Kidney epithelial cell (primary cell): ENCODE results near the gene FAM13A. TPM values are rescaled to one million over a fixed set of nuclear protein-coding genes. Genes with fewer than 3 reads are reported as not detected.
A peak's percentile ranks its signal among the peaks of the same experiment; 100 is the strongest.

Experiments
- DNase-seq: peaks from one replicate; pipeline ENCODE4 v3.0.0-alpha.2; 2010; ENCODE audit warnings: low read depth
- H3K27me3 ChIP-seq: 2 replicates; pipeline ENCODE4 v1.6.0; 2011; ENCODE audit warnings: low read length; ENCODE audit not compliant: control insufficient read depth, insufficient read depth
- H3K36me3 ChIP-seq: 2 replicates; pipeline ENCODE4 v1.5.1; 2011; ENCODE audit warnings: low read length; ENCODE audit not compliant: control insufficient read depth, insufficient read depth
- H3K4me3 ChIP-seq: 2 replicates; pipeline ENCODE4 v1.5.1; 2011; ENCODE audit warnings: low read depth, mild to moderate bottlenecking, control low read depth, low read length
- total RNA-seq: library from RNA; depleted of rRNA; stranded (reverse); fragments of >200 nt; gene quantifications from 2 replicates; pipeline ENCODE4 v1.2.3, GENCODE V29; 2015
- TF ChIP-seq, protein P1 (sequence below): IDR thresholded peaks from 2 replicates; pipeline ENCODE4 v1.5.1; 2011; ENCODE audit warnings: mild to moderate bottlenecking, moderate library complexity, low read length, control low read depth, inconsistent platforms; ENCODE audit not compliant: insufficient read depth, poor library complexity, severe bottlenecking

The FAM13A gene
- total RNA-seq, 1 donor from 2014 or later: 3.4 TPM

DNA sequence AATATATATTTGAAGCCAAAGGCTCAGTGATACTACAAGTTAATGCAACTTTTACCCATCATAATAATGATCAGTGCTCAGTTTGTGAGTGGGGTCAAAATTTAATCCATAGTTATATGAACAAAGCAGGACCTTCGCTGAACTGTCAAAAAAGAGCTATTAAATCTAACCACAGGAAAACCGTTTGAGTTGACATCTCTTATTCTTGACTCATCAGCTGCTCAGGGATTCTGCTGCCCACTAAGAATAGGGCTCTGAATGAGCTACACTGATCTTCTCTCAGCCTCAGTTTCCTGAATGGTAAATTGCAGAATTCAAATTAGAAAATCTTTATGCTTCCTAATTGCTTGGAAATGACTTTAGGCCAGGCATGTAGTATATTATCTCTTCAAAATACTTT, 314.4 kb downstream of the FAM13A start:
- Histone ChIP-seq H3K36me3 (no peaks in the 10 kb centered on the region), H3K27me3 (no peaks in the 10 kb centered on the region), H3K4me3 (no peak overlapping the region)
- TF ChIP-seq, protein P1, sequence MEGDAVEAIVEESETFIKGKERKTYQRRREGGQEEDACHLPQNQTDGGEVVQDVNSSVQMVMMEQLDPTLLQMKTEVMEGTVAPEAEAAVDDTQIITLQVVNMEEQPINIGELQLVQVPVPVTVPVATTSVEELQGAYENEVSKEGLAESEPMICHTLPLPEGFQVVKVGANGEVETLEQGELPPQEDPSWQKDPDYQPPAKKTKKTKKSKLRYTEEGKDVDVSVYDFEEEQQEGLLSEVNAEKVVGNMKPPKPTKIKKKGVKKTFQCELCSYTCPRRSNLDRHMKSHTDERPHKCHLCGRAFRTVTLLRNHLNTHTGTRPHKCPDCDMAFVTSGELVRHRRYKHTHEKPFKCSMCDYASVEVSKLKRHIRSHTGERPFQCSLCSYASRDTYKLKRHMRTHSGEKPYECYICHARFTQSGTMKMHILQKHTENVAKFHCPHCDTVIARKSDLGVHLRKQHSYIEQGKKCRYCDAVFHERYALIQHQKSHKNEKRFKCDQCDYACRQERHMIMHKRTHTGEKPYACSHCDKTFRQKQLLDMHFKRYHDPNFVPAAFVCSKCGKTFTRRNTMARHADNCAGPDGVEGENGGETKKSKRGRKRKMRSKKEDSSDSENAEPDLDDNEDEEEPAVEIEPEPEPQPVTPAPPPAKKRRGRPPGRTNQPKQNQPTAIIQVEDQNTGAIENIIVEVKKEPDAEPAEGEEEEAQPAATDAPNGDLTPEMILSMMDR: no peak
- DNase-seq: no peak

DNA sequence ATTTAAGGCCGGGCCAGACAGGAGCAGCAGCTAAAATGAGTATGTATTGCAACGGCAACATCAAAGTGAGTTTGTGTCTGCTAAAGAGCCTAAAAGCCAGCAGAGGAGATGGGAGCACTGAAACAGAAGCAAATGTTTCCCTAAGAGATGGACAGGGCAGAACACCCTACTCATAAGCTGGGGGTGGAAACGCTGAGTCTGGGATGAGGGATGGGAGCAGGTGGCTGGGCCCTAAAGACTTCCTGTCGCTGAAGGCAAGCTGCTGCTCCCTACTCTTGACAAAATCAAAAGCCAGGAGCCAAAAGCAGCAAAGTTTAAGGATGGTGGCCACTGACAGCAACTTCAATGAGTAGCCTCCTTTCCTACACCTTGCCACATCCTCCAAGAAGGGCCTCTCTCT, 318.8 kb downstream of the FAM13A start:
- no peaks in the 10 kb centered on the region for H3K27me3 ChIP-seq
- DNase-seq: no peak
- TF ChIP-seq, protein P1: no peak
- H3K36me3 ChIP-seq: no peaks in the 10 kb centered on the region
- no peak overlapping the region for H3K4me3 ChIP-seq

DNA sequence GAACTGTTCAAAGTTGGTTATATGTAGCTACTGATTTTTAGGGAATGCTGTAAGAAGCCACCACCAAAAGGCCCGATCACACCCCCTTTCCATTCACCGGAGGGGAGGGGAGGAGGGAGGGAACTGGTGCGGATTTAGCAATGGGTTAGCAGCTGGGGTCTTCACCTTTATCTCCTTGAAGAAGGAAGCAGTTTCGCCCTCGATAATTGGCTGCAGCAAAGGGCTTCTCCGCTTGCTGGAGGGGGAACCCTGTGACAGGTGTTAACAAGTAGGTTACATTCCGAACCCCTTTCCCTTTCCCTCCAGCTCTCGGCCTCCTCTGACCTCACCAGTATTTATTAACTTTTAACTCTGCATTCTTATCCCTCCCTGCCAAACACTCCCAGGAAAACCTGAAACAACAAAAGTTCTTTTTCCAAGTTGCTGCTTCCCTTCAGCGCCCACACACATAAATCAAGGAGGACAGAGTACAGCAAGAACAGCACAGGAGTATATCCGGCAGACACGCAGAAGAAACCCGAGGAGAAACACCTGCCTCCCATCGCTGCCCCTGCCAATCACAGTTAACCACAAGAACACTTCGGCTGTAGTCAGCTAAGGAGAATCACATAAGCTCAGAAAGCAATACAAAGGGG, 319.6 kb downstream of the FAM13A start:
- DNase-seq: peak; percentile 90
- H3K27me3 ChIP-seq: no peaks in the 10 kb centered on the region
- H3K4me3 ChIP-seq: peak overlapping the region; percentile 3
- TF ChIP-seq, protein P1: no peak
- no peaks in the 10 kb centered on the region for H3K36me3 ChIP-seq

DNA sequence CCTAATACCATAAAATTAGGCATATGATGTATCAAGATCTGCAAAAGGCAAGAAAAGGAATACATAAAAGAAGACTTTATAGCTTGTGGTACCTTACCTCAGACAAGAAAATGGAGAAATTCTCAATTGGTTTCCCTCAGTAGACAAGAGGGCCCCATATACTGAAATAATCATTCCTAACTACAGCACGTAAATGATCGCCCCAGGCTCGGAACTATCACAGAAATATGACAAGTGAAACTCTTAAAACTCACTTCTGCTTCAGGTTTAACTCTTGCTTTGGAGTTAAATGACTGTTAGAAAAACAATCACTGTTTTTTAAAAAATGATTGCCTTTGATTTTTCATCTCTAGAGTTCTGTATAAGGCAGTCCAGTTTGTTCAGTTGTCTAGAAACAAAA, 320.7 kb downstream of the FAM13A start:
- DNase-seq: no peak
- Histone ChIP-seq H3K27me3 (no peaks in the 10 kb centered on the region), H3K4me3 (no peak overlapping the region), H3K36me3 (no peaks in the 10 kb centered on the region)
- TF ChIP-seq, protein P1: no peak

DNA sequence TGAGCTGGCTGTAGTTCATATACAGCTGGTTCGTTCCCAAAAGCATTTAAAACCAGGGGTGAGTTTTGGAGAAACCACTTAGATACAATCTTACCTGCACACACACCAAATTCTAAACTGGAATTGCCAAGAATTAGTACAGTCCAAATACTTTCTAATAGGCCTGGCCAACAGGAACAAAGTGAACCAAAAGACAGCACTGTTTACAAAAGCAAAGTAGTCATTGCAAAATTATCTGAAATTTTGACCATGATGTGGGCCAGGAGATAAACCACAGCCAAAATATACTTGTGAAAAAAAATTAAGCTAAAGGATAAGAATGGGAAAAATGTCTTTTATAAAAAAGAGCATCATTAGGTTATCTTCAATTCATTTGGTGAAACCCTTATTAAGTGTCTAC, 321.4 kb downstream of the FAM13A start:
- Histone ChIP-seq H3K27me3 (no peaks in the 10 kb centered on the region), H3K36me3 (no peaks in the 10 kb centered on the region), H3K4me3 (no peak overlapping the region)
- TF ChIP-seq, protein P1: no peak
- DNase-seq: no peak

DNA sequence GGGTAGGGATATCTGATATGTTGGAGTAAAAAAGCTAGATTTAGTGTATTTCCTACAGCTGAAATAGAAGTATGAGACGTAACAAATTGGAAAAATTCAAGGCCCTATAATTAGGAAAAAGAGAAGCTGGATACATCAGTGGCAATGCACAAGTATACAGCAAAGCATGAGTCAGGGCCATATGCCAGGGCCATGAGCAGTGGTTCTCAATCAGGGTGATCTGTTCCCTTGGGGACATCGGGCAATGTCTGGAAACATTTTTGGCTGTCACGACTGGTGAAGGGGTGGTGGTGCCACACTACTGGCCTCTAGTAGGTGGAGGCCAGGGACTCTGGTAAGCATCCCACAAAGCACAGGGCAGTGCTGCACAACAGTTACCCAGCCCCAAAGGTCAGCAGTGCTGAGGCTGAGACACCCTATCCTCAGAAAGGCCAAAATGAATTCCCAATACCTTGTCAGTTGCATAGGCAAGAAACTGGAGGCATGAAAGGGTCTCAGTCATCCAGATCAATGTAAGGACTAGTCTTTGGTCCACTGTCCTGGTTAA, 322.5 kb downstream of the FAM13A start:
- Histone ChIP-seq H3K4me3 (no peak overlapping the region), H3K27me3 (no peaks in the 10 kb centered on the region), H3K36me3 (no peaks in the 10 kb centered on the region)
- TF ChIP-seq, protein P1: no peak
- no peak for DNase-seq
